Stimulated activated naive CD4-positive, alpha-beta T cell (primary cell): ENCODE measurements around the gene STYXL1.

Experiments
- DNase-seq, 6 experiments: peaks; one replicate each; lab custom pipeline; 2025; lab: John Stamatoyannopoulos, UW

Gene STYXL1

GRCh38 chr7:75979759-75980429 lies 67.9 kb downstream of the STYXL1 start:
- no peak for DNase-seq

GRCh38 chr7:75977743-75978142 lies 70.1 kb downstream of the STYXL1 start:
- no peak for DNase-seq

GRCh38 chr7:75971961-75972763 lies 75.6 kb downstream of the STYXL1 start:
- no peak for DNase-seq

GRCh38 chr7:75971309-75971960 lies 76.4 kb downstream of the STYXL1 start:
- DNase-seq: no peak

- no peak for DNase-seq
These were observed 77.9 kb downstream of the STYXL1 start for GRCh38 chr7:75969704-75970498.

GRCh38 chr7:75969182-75969581 lies 78.6 kb downstream of the STYXL1 start:
- DNase-seq: no peak

GRCh38 chr7:75968561-75969001 lies 79.2 kb downstream of the STYXL1 start:
- no peak for DNase-seq

GRCh38 chr7:75968012-75968411 lies 79.8 kb downstream of the STYXL1 start:
- no peak for DNase-seq

- no peak for DNase-seq
These were observed 80.3 kb downstream of the STYXL1 start for GRCh38 chr7:75967487-75967997.

- DNase-seq: no peak
These were observed 80.7 kb downstream of the STYXL1 start for GRCh38 chr7:75967055-75967454.

- DNase-seq: no peak
These were observed 81.4 kb downstream of the STYXL1 start for GRCh38 chr7:75966190-75966961.

GRCh38 chr7:75965617-75966016 lies 82.2 kb downstream of the STYXL1 start:
- DNase-seq: no peak

GRCh38 chr7:75963381-75963995 lies 84.3 kb downstream of the STYXL1 start:
- DNase-seq: no peak

- no peak for DNase-seq
These were observed 85.0 kb downstream of the STYXL1 start for GRCh38 chr7:75962607-75963380.

GRCh38 chr7:75961218-75961617 lies 86.6 kb downstream of the STYXL1 start:
- no peak for DNase-seq

GRCh38 chr7:75960372-75960771 lies 87.4 kb downstream of the STYXL1 start:
- DNase-seq: no peak

- DNase-seq: no peak
These were observed 88.8 kb downstream of the STYXL1 start for GRCh38 chr7:75958802-75959543.

- DNase-seq: no peak
These were observed 90.6 kb downstream of the STYXL1 start for GRCh38 chr7:75957021-75957736.
